DND-41 (cell line): Measurements from ENCODE around the gene SLAMF1.

Experiments
- ATAC-seq: fragments of 200-7000 bp; cut with Tn5 transposase; 3 replicates; pipeline ENCODE4 v1.9.1; 2021; ENCODE audit warnings: low read depth; ENCODE audit not compliant: insufficient read depth
- DNase-seq: peaks from one replicate; pipeline ENCODE4 v3.0.0-alpha.2; 2020
- H2AFZ ChIP-seq: 2 replicates; pipeline ENCODE4 v1.6.0; 2012; ENCODE audit warnings: low read depth, low read length
- H3K27ac ChIP-seq: 2 replicates; pipeline ENCODE4 v1.5.1; 2012; ENCODE audit warnings: low read length, inconsistent platforms
- H3K27me3 ChIP-seq: fragments of 200-600 bp; sonication (generic); 2 replicates; pipeline ENCODE4 v1.6.0; 2012; ENCODE audit warnings: low read length, mild to moderate bottlenecking, inconsistent platforms; ENCODE audit not compliant: insufficient read depth, poor library complexity
- H3K36me3 ChIP-seq: 2 replicates; pipeline ENCODE4 v1.5.1; 2012; ENCODE audit warnings: low read length, inconsistent platforms; ENCODE audit not compliant: insufficient read depth
- H3K4me1 ChIP-seq: 2 replicates; pipeline ENCODE4 v1.5.1; 2012; ENCODE audit warnings: mild to moderate bottlenecking, low read length; ENCODE audit not compliant: insufficient read depth
- H3K4me2 ChIP-seq: 2 replicates; pipeline ENCODE4 v1.6.0; 2012; ENCODE audit warnings: mild to moderate bottlenecking, moderate library complexity, low read length, inconsistent platforms; ENCODE audit not compliant: insufficient read depth
- H3K4me3 ChIP-seq, 2 experiments: fragments of 200-600 bp in 1 of 2; shearing (Covaris generic) in 1 of 2; 2 replicates each; pipeline ENCODE4 v1.5.1; 2012 to 2016; ENCODE audit warnings: inconsistent platforms in 2 of 2, low read length in 2 of 2, mild to moderate bottlenecking in 2 of 2, low read depth in 1 of 2, moderate library complexity in 1 of 2
- H3K79me2 ChIP-seq: 2 replicates; pipeline ENCODE4 v1.6.0; 2012; ENCODE audit warnings: low read length, inconsistent platforms; ENCODE audit not compliant: insufficient read depth
- H3K9ac ChIP-seq: 2 replicates; pipeline ENCODE4 v1.6.0; 2012; ENCODE audit warnings: low read depth, mild to moderate bottlenecking, inconsistent platforms, low read length, moderate library complexity
- H3K9me3 ChIP-seq: 2 replicates; pipeline ENCODE4 v1.5.1; 2012; ENCODE audit warnings: low read length, moderate library complexity, mild to moderate bottlenecking, inconsistent platforms; ENCODE audit not compliant: insufficient read depth, severe bottlenecking
- H4K20me1 ChIP-seq: 2 replicates; pipeline ENCODE4 v1.6.0; 2012; ENCODE audit warnings: low read length; ENCODE audit not compliant: insufficient read depth
- EZH2 ChIP-seq: IDR thresholded peaks from 3 replicates; pipeline ENCODE4 v1.6.1; 2012; ENCODE audit warnings: borderline replicate concordance, low read depth, mild to moderate bottlenecking, moderate library complexity, low read length, inconsistent platforms; ENCODE audit not compliant: severe bottlenecking
- TF ChIP-seq, protein P1 (sequence below): IDR thresholded peaks from 2 replicates; pipeline ENCODE4 v1.5.1; 2012; ENCODE audit warnings: borderline replicate concordance, low read length, moderate library complexity, mild to moderate bottlenecking; ENCODE audit not compliant: poor library complexity, severe bottlenecking; ENCODE audit errors: extremely low read depth

SLAMF1 gene

DNA sequence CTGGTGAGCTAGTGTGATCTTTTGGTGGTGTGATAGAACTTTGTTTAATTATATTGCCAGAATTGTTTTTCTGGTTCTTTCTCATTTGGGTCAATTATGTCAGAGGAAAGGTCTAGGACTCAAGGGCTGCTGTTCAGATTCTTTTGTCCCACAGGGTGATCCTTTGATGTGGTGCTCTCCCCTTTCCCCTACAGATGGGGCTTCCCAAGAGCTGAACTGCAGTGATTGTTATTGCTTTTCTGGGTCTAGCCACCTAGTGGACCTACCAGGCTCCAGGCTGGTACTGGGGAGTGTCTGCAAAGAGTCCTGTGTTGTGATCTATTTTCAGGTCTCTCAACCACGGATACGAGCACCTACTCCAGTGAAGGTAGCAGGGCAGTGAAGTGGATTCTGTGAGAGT, 41.6 kb downstream of the SLAMF1 start:
- H3K27ac ChIP-seq = no peak overlapping the region; the same call in 1 of the 2 replicates
- H3K4me3 ChIP-seq = no peak overlapping the region
- peaks cover 6% of the 10 kb centered on the region for H3K9me3 ChIP-seq
- no peaks in the 10 kb centered on the region for H3K79me2 ChIP-seq
- no peaks in the 10 kb centered on the region for H4K20me1 ChIP-seq
- ATAC-seq (no peak), DNase-seq (peak; percentile 22)
- H3K27me3 ChIP-seq = no peaks in the 10 kb centered on the region
- TF ChIP-seq EZH2 = no peak
- TF ChIP-seq, protein P1, sequence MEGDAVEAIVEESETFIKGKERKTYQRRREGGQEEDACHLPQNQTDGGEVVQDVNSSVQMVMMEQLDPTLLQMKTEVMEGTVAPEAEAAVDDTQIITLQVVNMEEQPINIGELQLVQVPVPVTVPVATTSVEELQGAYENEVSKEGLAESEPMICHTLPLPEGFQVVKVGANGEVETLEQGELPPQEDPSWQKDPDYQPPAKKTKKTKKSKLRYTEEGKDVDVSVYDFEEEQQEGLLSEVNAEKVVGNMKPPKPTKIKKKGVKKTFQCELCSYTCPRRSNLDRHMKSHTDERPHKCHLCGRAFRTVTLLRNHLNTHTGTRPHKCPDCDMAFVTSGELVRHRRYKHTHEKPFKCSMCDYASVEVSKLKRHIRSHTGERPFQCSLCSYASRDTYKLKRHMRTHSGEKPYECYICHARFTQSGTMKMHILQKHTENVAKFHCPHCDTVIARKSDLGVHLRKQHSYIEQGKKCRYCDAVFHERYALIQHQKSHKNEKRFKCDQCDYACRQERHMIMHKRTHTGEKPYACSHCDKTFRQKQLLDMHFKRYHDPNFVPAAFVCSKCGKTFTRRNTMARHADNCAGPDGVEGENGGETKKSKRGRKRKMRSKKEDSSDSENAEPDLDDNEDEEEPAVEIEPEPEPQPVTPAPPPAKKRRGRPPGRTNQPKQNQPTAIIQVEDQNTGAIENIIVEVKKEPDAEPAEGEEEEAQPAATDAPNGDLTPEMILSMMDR = peak; percentile 12
- H3K4me1 ChIP-seq = peaks cover 24% of the 10 kb centered on the region
- H2AFZ ChIP-seq = no peak overlapping the region
- H3K36me3 ChIP-seq = no peaks in the 10 kb centered on the region
- H3K9ac ChIP-seq = no peak overlapping the region
- H3K4me2 ChIP-seq = no peak overlapping the region

DNA sequence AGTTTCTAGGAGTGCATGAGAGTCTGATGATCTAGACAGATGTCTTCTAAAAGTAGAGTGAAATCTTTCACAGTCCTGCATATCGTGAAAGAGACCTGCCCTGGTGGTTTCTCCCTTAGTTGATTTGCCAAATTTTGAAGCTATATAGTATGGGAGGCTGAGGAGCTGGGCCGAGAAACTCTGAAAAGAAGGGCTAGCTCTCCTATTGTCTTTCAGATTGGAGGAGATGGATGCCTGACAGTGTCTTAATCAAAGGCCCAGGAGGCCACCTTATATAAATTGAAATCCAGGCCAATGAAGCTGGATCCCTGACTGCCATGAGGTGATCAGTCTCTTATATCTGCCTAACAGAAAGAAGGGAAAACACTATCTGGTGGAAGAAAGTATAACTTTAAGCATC, 49.1 kb downstream of the SLAMF1 start:
- DNase-seq = no peak
- no peak overlapping the region for H3K4me3 ChIP-seq
- no peak for ATAC-seq
- H3K79me2 ChIP-seq = no peaks in the 10 kb centered on the region
- H3K9ac ChIP-seq = no peak overlapping the region
- peak overlapping the region; percentile 38; the same call in 1 of the 2 replicates for H2AFZ ChIP-seq
- no peak overlapping the region for H3K4me2 ChIP-seq
- no peaks in the 10 kb centered on the region for H3K36me3 ChIP-seq
- no peaks in the 10 kb centered on the region for H4K20me1 ChIP-seq
- peaks cover 6% of the 10 kb centered on the region for H3K9me3 ChIP-seq
- no peaks in the 10 kb centered on the region for H3K4me1 ChIP-seq
- H3K27me3 ChIP-seq = no peaks in the 10 kb centered on the region
- TF ChIP-seq EZH2 = no peak
- TF ChIP-seq, protein P1 = no peak
- H3K27ac ChIP-seq = no peak overlapping the region

DNA sequence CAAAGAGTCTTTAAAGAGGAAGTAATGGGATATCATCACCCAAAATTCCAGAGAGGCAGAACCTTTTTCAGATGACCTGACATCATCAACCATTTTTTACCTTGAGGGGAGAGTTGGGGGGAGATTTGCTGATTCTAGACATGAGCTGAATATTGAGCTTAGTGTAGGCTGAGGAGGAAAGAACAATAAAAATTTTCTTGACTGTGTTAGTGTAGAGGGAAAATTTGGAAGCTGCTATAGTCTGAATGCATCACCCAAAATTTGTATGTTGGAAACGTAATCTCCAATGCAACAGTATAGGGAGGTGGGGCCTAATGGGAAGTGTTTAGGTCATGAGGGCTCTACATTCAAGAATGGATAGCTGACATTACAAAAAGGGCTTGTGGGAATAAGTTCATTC, 49.8 kb downstream of the SLAMF1 start:
- no peak overlapping the region for H3K4me3 ChIP-seq
- no peak for ATAC-seq
- H3K36me3 ChIP-seq = no peaks in the 10 kb centered on the region
- no peak overlapping the region for H2AFZ ChIP-seq
- H3K27ac ChIP-seq = no peak overlapping the region
- DNase-seq = no peak
- H4K20me1 ChIP-seq = no peaks in the 10 kb centered on the region
- no peaks in the 10 kb centered on the region for H3K4me1 ChIP-seq
- no peaks in the 10 kb centered on the region for H3K27me3 ChIP-seq
- no peaks in the 10 kb centered on the region for H3K79me2 ChIP-seq
- H3K9me3 ChIP-seq = peaks cover 6% of the 10 kb centered on the region
- TF ChIP-seq, protein P1 = no peak
- no peak for TF ChIP-seq EZH2
- H3K9ac ChIP-seq = no peak overlapping the region
- H3K4me2 ChIP-seq = no peak overlapping the region

DNA sequence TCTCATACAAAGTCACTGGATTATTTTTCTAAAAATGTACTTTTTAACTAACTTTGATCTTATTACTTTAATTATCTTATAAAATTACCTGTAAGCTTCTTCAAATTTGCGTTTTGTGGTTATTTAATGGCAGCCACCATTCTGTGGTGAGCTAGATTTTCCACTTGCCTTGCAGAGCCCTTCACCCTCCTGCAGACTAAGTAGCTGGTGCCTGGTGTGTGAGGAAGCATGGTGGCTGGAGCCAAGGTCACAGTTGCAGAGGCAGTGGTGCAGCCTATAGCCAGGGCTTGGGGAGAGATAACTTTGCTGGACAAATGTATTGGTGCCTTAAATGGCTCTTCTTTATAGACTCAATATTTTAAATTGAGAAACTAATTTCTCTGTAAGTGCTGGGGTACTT, 56.4 kb downstream of the SLAMF1 start:
- ATAC-seq = no peak
- H2AFZ ChIP-seq = no peak overlapping the region
- TF ChIP-seq, protein P1 = no peak
- no peak for TF ChIP-seq EZH2

More for the DNA sequence above, 56.4 kb downstream of the SLAMF1 start:
- DNase-seq = no peak
- H3K4me3 ChIP-seq = no peak overlapping the region
- no peaks in the 10 kb centered on the region for H3K36me3 ChIP-seq
- H3K9me3 ChIP-seq = no peaks in the 10 kb centered on the region
- no peaks in the 10 kb centered on the region for H3K79me2 ChIP-seq
- H3K9ac ChIP-seq = no peak overlapping the region
- no peaks in the 10 kb centered on the region for H3K4me1 ChIP-seq
- no peaks in the 10 kb centered on the region for H3K27me3 ChIP-seq
- no peak overlapping the region for H3K4me2 ChIP-seq
- no peak overlapping the region for H3K27ac ChIP-seq
- no peaks in the 10 kb centered on the region for H4K20me1 ChIP-seq
